UCSD-AML1 (cell line): ENCODE data around the gene FRMPD4.
"Not testable (repeated sequence)": the region's sequence is repeated elsewhere in the genome, so short reads cannot be mapped to it uniquely, and the experiment has no call there.

Experiments used
- DNase-seq: peaks from one replicate; lab custom pipeline; 2025; ENCODE audit not compliant: unreplicated experiment; lab: John Stamatoyannopoulos, UW

FRMPD4 gene

DNA sequence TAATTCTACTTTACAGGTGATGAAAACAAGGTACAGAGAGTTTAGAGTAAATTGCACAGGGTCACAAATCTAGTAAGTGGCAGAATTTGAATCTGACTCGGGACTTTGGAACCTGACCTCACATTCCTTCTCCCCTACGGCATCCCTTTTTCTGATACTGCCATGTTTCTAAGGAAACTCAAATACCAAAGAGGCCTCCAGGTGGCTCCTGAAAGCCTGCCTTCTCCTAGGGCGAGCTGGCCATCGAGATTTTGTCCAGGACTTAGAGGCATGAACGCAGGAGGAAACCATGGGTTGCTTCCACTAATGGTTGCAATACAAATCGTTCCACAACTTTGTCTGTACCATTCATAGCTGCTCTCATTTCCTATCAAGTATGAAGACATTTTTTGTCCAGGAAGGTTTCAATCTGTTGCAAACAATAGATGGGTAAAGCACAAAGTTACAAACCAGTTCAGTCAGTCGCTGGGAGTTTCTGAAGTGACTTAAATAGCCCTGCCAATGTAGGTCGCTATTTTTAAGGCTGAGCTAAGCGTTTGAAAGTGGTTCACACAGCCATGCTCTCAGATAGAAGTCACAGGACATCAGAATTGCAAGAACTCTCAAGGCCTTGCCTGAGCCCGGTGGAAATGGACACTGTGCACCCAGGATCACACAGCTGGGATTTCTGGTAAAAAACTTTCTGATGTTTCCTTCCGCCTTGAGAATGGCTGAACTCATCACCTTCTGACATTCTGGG, 356.3 kb downstream of the FRMPD4 start:
- DNase-seq: no peak

DNA sequence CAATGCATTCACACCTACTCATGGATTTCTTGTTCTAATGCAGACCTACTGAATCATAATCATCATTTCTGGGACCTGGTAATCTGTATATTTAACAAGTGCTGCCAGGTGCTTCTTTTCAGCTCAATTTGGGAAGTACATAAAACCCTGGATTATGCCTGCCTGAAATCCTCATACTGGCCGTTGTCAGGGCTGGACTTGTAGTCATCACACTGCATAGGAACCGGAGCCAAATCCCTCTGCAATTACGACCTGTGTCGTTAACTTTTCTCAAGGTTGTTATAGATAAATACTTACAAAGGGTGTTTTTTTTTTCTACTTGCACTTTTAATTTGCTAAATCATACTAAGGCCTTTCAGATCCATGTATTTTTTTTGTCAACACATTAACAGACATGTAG, 358.1 kb downstream of the FRMPD4 start:
- no peak for DNase-seq

DNA sequence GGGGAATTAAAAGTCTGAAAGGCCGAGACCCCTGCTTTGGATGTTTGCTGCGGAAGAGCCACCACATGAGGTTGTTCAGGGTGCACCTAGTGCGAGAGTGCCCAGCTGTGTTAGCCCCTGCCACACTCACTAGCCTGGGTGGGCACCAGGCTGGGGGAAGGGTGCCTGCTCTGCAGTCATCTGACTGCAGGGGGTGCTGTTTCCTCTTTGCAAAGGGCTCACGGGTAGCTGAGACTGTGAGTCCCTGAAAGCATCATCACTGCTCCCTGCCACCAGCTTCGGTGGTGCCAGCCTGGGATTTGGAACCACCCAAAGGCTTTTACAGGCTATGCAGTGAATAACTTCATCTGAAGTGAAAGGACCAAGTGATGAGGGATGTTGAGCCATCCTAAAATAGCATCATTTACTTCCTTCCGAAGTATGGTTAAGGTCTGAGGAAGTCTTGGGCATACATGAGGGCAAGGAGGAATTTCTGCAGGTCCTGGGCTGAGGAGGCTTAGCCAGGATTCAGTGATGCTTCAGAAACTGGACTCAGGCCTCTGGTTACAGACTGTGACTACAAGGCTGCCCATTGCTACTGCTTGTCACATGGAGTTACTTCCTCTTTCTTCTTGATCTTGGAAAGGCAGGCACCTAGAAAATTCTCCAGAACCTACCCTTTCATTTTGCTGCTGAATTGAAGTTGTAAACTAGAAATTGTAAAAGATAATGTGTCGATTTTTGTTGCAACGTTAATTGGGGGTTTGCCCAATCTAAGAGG, 359.7 kb downstream of the FRMPD4 start:
- DNase-seq: peak; percentile 10

DNA sequence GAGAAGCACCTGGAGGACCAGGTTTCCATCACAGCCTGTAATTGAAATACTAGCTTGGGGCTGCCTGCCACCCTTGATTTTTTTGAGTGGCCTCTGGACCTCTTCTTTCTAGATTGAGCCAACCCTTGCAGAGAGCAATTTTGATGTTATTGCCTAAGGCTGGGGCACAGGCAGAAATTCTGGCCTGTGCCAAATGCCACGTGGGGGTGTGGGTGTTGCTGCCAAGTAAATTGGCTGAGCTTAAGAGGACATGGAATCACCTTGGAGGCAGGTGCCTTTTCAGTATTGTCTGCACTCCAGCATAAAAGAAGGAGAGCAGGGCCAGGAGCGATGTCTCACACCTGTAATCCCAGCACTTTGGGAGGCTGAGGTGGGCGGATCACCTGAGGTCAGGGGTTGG, 366.9 kb downstream of the FRMPD4 start:
- DNase-seq: no peak

DNA sequence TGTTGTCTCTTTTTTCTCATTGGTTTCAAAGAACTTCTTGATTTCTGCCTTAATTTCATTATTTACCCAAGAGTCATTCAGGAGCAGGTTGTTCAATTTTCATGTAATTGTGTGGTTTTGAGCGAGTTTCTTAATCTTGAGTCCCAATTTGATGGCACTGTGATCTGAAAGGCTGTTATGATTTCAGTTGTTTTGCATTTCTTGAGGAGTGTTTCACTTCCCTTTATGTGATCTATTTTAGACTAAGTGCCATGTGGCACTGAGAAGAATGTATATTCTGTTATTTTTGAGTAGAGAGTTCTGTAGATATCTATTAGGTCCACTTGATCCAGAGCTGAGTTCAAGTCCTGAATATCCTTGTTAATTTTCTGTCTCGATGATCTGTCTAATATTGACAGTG, 377.1 kb downstream of the FRMPD4 start:
- not testable (repeated sequence) for DNase-seq

DNA sequence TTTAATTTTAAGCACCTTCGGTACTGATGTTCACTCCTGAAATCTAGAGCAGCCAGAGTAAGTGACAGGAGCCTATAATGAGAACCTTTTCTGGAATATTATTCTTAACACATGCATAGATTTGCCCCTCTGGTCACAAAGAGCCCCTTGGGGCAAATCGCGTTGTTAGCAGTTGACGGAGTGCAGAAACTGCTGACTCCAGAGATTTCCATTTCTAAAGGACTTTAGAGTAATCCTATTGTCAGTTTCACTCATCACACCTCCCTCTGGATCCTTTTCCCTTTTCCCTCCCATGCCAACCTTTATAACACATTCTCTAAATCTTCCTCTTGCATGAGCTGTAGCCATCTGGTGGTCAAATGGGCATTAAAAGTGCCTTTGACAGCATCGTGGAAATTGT, 388.0 kb downstream of the FRMPD4 start:
- no peak for DNase-seq

DNA sequence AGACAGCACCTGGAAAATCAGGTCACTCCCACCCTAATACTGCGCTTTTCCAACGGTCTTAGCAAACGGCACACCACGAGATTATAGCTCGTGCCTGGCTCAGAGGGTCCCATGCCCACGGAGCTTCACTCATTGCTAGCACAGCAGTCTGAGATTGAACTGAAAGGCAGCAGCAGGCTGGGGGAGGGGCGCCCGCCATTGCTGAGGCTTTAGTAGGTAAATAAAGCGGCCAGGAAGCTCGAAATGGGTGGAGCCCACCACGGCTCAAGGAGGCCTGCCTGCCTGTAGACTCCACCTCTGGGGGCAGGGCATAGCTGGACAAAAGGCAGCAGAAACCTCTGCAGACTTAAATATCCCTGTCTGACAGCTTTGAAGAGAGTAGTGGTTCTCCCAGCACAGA, 399.8 kb downstream of the FRMPD4 start:
- DNase-seq: not testable (repeated sequence)

DNA sequence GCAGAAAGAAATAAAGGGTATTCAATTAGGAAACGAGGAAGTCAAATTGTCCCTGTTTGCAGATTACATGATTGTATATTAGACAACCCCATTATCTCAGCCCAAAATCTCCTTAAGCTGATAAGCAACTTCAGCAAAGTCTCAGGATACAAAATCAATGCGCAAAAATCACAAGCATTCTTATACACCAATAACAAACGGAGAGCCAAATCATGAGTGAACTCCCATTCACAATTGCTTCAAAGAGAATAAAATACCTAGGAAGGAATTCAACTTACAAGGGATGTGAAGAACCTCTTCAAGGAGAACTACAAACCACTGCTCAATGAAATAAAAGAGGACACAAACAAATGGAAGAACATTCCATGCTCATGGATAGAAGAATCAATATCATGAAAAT, 404.0 kb downstream of the FRMPD4 start:
- DNase-seq: not testable (repeated sequence)

DNA sequence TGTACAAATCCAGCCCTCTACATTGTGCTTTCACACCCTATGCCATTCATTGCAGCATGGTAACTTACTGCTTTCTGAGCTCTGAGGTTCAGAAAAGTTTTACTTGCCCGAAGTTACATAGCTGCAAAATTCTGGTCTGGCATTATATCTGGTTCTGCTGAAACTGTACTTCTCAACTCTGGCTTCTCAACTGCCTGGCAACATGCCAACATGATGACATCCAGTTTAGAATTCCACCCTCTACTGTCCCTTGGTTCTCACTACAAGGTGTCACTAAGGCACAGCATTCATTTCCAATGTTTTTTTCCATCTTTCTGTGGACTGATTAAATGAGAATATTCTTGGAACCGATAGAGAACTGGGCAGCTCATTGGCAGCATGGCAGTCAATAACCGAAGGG, 410.1 kb downstream of the FRMPD4 start:
- no peak for DNase-seq

DNA sequence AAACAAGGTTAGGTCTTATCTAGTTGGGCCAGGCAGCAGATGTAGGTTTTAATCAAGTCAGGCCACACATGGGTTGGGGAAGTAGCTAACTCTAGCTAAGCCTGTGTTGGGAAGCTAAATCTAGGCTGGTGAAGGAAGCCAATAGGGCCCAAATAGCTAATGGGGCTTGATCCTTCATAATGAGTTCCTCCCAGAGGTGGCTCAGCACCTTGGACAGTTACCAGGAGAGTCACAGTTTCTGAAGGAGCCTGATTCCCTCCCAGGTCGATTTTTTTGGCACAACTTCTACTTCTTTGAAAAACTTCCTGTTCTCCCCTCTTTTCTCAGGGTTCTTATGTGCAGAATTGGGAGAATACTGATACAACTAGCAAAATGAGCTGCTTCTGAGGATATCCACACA, 410.5 kb downstream of the FRMPD4 start:
- DNase-seq: peak; percentile 16

DNA sequence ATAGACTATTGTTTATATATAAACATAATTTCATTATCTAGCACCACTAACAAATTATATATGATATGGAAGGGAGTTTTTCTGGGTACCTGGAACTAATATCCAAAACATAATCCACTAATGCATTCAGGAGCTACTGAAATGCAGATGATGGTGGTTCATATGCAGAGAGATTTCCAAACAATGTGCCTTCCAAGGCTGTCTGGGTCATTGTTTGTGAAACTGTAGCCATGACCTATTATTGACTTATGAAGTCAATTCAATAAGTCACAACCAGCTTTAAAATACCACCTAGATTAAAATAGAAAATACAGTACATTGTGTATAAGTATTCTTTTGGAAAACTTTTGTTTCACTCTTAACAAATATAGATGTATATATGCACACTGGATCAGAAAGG, 415.9 kb downstream of the FRMPD4 start:
- DNase-seq: no peak

DNA sequence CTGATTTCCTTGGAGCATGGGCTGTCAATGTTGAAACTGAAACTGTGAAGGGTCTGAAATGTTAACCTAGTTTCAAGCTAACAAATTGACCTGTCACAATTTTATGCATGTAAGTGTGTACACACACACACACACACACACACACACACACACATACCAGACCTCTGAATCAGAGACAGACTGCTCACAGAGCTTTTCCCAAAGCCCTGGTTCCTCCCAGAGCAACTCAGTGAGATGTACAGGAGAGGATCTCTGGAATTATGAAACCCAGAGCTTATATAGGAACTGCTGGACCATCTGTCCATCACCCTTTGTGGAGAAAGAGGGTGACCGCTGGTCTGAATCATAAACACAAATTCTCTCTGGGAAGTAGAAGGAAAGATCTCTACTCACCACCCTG, 424.8 kb downstream of the FRMPD4 start:
- DNase-seq: no peak

DNA sequence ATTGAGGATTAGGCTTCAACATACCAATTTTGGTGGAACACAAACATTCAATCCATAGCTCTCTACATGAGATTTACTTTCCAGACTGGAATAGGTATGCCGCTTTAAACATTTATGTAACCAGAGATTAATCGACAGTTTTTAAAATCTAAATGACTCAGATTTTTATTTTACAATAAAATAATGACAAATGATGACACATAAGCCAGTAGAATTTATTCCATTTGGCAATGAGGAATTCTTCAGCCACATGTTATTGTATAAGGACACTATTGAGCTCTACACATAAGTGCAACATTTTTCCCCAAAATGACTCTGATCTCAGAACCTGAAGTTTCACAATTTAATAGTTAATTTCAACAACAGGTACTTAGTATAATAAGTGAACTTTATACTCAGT, 425.9 kb downstream of the FRMPD4 start:
- no peak for DNase-seq

DNA sequence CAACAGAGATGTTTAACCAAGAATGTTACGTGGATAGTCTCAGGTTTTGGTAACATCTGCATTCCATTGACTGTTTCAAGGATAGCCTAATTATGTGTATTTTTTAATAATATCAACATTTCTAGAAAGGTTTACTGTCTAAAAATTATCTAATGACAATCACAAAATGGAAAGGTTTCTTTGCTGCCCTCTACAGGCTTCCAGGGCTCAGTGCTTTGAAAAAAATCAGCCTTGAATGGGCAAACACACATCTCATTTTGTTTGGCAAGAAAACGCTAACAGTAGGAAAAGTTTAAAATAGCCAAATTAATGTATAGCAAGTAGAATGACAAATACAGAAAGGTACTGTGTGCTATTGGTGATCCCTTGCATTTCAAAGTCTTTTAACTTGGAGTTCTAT, 429.6 kb downstream of the FRMPD4 start:
- DNase-seq: no peak

DNA sequence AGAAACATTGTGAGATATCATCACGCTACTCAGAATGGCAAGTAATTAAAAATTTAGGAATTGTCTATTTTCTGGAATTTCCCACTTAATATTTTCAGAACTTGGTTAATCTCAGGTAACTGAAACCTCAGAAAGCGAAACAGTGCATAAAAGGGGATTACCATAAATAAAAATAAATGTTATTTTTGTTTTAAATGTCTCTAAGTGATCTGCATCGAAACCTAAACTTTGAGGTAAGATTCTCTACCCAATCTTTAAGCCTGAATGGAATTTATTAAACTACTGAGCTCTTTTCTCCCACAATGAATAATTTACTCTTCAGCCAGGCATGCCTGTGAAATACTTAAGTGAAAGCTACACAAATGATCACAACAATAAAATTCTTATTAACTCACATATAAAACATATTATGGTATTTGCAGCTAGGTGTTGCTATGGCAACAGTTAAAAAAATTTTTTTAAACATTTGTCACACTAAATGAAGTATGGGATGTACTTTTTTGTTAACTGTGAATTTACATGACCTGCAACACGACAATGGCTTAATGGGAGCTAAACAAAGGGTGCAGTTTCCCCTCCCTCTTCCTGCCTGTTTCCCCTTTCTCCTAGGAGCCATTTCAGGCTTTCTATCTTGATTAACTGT, 432.7 kb downstream of the FRMPD4 start:
- no peak for DNase-seq

DNA sequence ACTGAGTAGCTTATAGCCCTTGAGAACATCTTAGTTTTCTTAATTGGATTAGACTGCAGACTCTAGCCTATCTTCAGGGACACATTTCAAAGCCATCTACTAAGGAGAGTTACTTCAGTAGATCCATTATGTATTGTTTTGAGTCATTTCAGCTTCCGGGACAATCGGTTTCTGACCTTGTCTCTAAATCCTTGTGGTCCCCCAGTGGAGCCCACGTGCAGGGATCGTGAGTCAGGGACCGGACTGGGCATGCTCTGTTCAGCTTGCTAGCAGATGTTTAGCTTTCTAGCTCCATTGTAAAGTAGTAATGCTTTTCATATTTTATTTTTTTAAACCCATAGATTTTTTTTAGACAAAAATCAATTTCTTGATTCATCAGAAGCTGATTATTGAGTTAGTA, 441.0 kb downstream of the FRMPD4 start:
- no peak for DNase-seq

DNA sequence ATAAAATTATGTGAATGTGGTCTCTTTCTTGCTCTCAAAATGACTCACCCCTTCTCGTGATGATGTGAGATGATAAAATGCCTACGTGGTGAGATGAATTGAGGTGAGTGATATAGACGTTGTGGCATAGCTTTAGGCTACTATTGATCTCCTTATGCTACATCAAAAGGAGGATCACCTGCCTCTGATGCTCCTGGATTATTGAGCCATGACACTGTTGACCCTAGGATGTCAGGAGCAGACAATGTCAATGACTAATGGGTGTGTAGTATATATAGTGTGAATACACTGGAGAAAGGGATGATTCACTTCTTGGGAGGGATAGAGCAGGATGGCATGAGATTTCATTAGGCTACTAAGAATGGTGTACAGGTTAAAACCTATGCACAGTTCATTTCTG, 442.3 kb downstream of the FRMPD4 start:
- no peak for DNase-seq

DNA sequence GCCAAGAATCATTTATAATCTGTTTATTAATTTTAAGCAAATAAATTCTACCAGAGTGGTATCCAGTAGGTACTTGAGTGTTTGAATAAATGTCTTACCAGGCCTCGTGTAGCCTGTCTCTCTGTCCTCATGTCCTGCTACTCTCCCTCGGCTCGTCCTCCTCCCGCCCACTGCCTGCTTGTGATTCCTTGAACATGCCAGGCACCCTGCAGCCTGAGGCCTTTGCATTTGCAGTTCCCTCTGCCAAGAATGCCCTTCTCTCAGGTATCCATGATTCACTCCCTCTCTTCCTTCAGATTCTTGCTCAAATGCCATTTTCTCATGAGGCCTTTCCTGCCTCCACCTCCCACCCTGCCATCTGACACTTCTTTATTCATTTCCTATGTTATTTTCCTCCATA, 443.3 kb downstream of the FRMPD4 start:
- DNase-seq: no peak

DNA sequence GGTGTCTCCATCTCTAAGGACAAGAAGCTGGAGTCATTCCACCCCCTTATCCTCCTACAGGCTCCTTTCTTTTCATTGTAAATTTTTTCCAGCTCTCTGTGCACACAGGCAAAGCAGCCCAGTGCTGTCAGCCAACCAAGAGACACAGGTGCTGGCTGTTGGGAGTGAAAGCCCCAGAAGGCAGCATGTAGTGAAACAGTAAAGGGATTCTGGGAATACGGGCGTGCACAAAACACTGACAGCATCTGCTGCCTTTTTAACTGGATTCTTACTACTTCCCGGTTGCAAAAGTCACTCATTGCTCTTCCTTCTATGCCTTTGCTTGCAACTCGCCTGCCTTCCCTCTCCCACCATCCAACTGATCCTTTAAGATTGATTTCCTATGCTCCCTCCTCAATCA, 444.4 kb downstream of the FRMPD4 start:
- no peak for DNase-seq

DNA sequence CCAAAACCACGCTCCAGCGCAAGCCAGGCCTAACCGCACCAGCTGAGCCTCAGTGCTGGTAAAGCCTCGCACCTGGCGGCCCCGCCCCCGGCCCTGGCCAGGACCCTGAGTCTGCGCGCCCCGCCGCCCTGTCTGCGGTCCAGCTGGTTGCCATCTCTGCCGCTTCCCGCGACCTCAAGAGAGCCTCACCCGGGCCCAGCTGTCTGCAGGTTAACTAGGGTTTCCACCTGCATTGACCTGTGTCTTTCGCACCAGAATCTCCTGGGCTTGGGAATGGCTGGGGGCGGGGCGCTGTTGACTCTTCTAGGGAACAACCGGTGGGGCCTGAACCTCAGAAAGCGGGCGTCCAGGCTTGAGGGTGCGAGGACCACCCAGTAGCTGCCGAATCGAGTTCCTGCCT, 445.3 kb downstream of the FRMPD4 start:
- DNase-seq: no peak

DNA sequence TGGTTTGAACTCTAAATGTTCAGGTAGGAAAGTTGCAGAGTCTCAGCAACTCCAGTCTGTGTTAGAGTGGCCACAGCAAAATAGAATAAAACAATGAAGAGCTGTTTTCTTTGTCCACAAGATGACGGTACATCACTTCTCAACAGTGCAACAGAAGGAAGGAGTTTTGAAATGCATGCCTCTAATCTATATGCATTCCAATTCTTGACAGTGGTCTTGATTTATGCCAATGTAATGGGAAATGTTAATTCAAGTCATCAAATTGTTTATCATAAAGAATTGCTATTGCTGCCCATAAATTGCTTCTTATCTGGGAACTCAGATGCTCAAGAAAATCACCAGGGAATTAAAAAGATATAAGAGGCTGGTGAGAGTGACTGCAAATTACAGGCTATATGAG, 457.4 kb downstream of the FRMPD4 start:
- no peak for DNase-seq

DNA sequence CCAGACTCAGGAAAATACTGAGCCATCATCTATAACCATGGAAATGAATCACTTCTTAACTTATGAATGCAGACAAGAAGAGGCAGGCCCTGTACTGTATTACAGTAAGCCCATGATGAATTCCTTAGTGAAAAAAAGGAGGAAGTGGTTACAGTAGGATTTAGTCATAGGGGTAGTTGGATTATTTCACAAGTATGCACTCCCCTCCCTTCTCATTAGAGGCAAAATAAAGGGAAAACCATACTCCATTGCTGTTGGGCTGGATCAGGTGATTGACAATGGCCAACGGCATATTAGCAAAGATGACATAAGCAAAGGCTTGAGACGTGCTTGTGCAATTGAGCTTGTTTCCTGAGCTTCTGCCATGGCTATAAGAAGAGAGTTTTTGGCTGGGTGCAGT, 471.8 kb downstream of the FRMPD4 start:
- DNase-seq: no peak
